GM12873 (cell line): ENCODE results near the gene PELI2.

Experiments
- TF ChIP-seq, protein P1 (sequence below): IDR thresholded peaks from 2 replicates; pipeline ENCODE4 v1.5.1; 2012; ENCODE audit warnings: low read depth, mild to moderate bottlenecking, moderate library complexity, low read length, control low read depth; ENCODE audit not compliant: insufficient read depth; ENCODE audit errors: missing control alignments

PELI2 gene

DNA sequence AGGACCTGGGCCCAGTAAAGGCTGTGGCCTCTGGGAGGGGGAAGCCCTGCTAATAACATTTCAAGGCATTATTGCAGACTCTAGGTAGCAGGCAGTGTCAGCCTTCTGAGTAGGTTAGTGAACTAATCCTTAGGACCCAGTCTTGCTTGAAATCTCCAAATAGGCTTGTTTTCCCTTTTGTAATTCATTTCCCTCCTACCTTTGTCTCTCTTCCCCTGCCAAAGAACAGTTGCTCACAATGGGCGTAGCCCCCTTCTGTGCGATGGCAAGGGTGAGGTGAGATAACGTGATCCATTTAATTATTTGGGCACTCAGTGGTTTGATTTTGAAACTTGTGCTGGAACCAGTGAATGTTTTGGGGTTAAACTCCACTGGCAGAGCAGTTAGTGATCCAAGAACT lies 10.9 kb downstream of the PELI2 start:
- TF ChIP-seq, protein P1, sequence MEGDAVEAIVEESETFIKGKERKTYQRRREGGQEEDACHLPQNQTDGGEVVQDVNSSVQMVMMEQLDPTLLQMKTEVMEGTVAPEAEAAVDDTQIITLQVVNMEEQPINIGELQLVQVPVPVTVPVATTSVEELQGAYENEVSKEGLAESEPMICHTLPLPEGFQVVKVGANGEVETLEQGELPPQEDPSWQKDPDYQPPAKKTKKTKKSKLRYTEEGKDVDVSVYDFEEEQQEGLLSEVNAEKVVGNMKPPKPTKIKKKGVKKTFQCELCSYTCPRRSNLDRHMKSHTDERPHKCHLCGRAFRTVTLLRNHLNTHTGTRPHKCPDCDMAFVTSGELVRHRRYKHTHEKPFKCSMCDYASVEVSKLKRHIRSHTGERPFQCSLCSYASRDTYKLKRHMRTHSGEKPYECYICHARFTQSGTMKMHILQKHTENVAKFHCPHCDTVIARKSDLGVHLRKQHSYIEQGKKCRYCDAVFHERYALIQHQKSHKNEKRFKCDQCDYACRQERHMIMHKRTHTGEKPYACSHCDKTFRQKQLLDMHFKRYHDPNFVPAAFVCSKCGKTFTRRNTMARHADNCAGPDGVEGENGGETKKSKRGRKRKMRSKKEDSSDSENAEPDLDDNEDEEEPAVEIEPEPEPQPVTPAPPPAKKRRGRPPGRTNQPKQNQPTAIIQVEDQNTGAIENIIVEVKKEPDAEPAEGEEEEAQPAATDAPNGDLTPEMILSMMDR: no peak

- TF ChIP-seq, protein P1: no peak
Measured at GRCh38 chr14:56129933-56130332, 11.7 kb downstream of the PELI2 start.

GRCh38 chr14:56131004-56131864 lies 13.0 kb downstream of the PELI2 start:
- TF ChIP-seq, protein P1: no peak

DNA sequence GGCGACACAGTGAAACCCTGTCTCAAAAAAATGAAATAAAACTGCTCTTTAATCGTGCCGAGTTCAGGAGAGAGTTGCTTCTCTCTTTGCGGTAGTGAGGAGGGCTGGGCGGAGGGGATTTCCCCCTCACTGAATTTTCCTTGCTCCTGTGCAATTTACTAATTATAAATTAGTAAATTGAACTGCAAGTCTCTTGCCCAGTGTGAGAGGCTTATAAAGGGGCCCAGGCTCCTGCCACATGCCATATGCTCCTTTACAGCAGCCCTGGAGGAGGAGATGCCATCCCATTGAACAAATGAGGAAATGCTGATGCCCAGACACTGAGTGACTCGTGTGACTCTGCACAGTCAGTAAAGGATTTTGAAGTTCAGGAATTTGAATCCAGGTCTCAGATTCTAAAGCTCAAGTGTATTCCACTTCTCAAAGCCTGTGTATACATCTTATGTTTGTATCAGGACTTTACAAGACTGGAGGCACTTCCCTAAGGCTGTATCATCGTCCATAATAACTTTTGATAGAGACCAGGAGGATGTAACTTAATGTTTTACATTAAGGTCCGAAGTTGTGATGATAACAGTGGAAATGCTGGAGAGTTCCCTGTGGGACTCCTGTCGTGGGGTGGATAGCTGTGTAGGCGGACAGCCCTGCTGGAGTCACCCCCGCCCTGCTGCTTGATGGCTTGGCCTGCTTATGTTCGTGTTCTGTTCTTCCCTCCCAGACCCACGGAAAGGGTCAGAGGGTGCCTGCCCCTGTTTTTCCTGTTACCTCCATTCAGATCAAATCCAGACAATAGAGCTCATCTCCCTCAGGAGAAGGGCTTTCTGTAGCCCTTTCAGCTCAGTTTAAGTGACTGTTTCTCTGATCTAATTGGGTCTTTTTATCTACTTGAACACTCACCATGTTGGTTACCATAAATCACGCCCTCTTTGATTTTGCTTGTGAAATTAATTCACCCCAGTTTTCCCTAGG lies 13.9 kb downstream of the PELI2 start:
- TF ChIP-seq, protein P1: no peak

DNA sequence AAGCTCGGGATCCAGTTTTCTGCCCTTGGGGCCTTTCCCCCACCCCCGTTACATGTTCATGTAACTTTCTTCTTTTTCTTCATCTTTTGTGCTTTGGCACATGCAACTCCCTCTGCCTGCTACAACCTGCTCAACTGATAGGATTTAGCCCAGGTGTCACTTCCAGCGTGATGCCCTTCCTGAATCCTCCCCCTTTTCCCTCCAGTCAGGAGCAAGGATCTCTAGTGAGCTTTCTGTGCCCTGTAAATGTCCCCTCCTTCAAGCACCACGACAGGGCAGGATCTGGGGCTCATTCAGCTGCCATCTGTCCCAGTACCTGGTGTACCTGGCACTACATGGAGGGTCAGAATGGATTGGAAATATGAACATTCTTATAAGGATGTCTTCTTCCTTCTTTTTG lies 15.3 kb downstream of the PELI2 start:
- TF ChIP-seq, protein P1: no peak

- TF ChIP-seq, protein P1: no peak
Measured at GRCh38 chr14:56135001-56135400, 16.8 kb downstream of the PELI2 start.

DNA sequence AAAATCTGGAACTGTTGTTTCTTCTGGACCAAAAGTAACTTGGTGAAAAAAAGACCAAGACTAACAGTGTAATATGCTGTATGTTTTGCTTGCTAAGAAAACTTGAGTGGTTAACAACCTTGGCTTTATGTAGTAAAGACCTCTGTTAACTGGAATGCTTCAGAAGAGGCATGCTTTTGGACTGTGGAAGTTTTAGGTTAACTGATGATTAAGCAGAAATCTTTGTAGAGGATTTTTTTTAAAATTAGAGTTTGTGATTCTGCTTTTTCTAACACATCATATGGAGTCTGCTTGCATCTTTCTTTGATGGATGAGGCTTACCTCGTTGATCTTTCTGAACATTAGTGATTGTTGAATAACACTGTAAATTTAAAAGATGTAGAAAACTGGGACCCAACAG lies 17.5 kb downstream of the PELI2 start:
- TF ChIP-seq, protein P1: no peak
